ENCODE measurements around the gene AQP4. TPM values are rescaled to one million over a fixed set of nuclear protein-coding genes. Genes with fewer than 3 reads are reported as not detected.

AQP4 gene
- total RNA-seq (ENCODE audit: unreplicated experiment): 0.05 TPM
- long read RNA-seq: 0 reads

- peaks cover 4% of the 10 kb centered on the region for H3K4me1 Mint-ChIP-seq (ENCODE audit: unreplicated experiment)
These were observed at the start of gene AQP4 for GRCh38 chr18:26865557-26865956. TSS of gene AQP4 (minus strand) at chr18:26865707. CDS start at chr18:26865689, 18 bp downstream.

GRCh38 chr18:26911840-26912239, 46.3 kb upstream of the AQP4 start:
- H3K9me3 Mint-ChIP-seq (ENCODE audit: unreplicated experiment): no peaks in the 10 kb centered on the region
- DNase-seq (ENCODE audit: low spot score): no peak
- no peaks in the 10 kb centered on the region for H3K27me3 Mint-ChIP-seq (ENCODE audit: unreplicated experiment)
- TF ChIP-seq CTCF (IDR thresholded peaks at IDR 0.05; ENCODE audit: unreplicated experiment): no peak
- no peak overlapping the region for H3K4me3 Mint-ChIP-seq (ENCODE audit: unreplicated experiment)
- peaks cover 4% of the 10 kb centered on the region for H3K4me1 Mint-ChIP-seq (ENCODE audit: unreplicated experiment)
- H3K36me3 Mint-ChIP-seq (ENCODE audit: low read depth, unreplicated experiment): no peaks in the 10 kb centered on the region
- H3K27ac Mint-ChIP-seq (ENCODE audit: unreplicated experiment): no peak overlapping the region

More at GRCh38 chr18:26865557-26865956, at the start of gene AQP4:
- Mint-ChIP-seq H3K4me3 (ENCODE audit: unreplicated experiment) (no peak within 1 kb of the TSS), H3K36me3 (ENCODE audit: low read depth, unreplicated experiment) (no peaks in the 10 kb centered on the region), H3K27me3 (ENCODE audit: unreplicated experiment) (no peaks in the 10 kb centered on the region), H3K9me3 (ENCODE audit: unreplicated experiment) (no peaks in the 10 kb centered on the region), H3K27ac (ENCODE audit: unreplicated experiment) (no peak within 1 kb of the TSS)
- TF ChIP-seq CTCF (IDR thresholded peaks at IDR 0.05; ENCODE audit: unreplicated experiment): no peak
- DNase-seq (ENCODE audit: low spot score): no peak

- H3K4me3 Mint-ChIP-seq (ENCODE audit: unreplicated experiment): no peak overlapping the region
- no peak for DNase-seq (ENCODE audit: low spot score)
- no peak overlapping the region for H3K27ac Mint-ChIP-seq (ENCODE audit: unreplicated experiment)
- no peaks in the 10 kb centered on the region for H3K36me3 Mint-ChIP-seq (ENCODE audit: low read depth, unreplicated experiment)
- peaks cover 4% of the 10 kb centered on the region for H3K4me1 Mint-ChIP-seq (ENCODE audit: unreplicated experiment)
- no peaks in the 10 kb centered on the region for H3K9me3 Mint-ChIP-seq (ENCODE audit: unreplicated experiment)
- no peak for TF ChIP-seq CTCF (IDR thresholded peaks at IDR 0.05; ENCODE audit: unreplicated experiment)
- no peaks in the 10 kb centered on the region for H3K27me3 Mint-ChIP-seq (ENCODE audit: unreplicated experiment)
These were observed 44.2 kb upstream of the AQP4 start for GRCh38 chr18:26909599-26910290.

GRCh38 chr18:26908906-26909305, 43.4 kb upstream of the AQP4 start:
- TF ChIP-seq CTCF (IDR thresholded peaks at IDR 0.05; ENCODE audit: unreplicated experiment): no peak
- Mint-ChIP-seq H3K27me3 (ENCODE audit: unreplicated experiment) (no peaks in the 10 kb centered on the region), H3K9me3 (ENCODE audit: unreplicated experiment) (no peaks in the 10 kb centered on the region), H3K27ac (ENCODE audit: unreplicated experiment) (no peak overlapping the region), H3K4me3 (ENCODE audit: unreplicated experiment) (no peak overlapping the region), H3K36me3 (ENCODE audit: low read depth, unreplicated experiment) (no peaks in the 10 kb centered on the region), H3K4me1 (ENCODE audit: unreplicated experiment) (peaks cover 4% of the 10 kb centered on the region)
- no peak for DNase-seq (ENCODE audit: low spot score)

GRCh38 chr18:26902291-26902690, 36.8 kb upstream of the AQP4 start:
- no peak for DNase-seq (ENCODE audit: low spot score)
- Mint-ChIP-seq H3K27ac (ENCODE audit: unreplicated experiment) (no peak overlapping the region), H3K9me3 (ENCODE audit: unreplicated experiment) (no peaks in the 10 kb centered on the region), H3K4me1 (ENCODE audit: unreplicated experiment) (no peaks in the 10 kb centered on the region), H3K4me3 (ENCODE audit: unreplicated experiment) (no peak overlapping the region), H3K27me3 (ENCODE audit: unreplicated experiment) (no peaks in the 10 kb centered on the region), H3K36me3 (ENCODE audit: low read depth, unreplicated experiment) (peaks cover 4% of the 10 kb centered on the region)
- no peak for TF ChIP-seq CTCF (IDR thresholded peaks at IDR 0.05; ENCODE audit: unreplicated experiment)

Data from endothelial cell (in vitro differentiated cells).